ENCODE data around the gene MEGF11.

- TF ChIP-seq CTCF (IDR thresholded peaks at IDR 0.05): no peak
- no peak for TF ChIP-seq POLR2AphosphoS5 (IDR thresholded peaks at IDR 0.05)
- TF ChIP-seq POLR2A (IDR thresholded peaks at IDR 0.05): no peak
These were observed 238.8 kb downstream of the MEGF11 start for GRCh38 chr15:66014635-66015182.

All from breast epithelium (tissue), 3 donors.